ENCODE results near the gene KIF25. TPM values are rescaled to one million over a fixed set of nuclear protein-coding genes. Genes with fewer than 3 reads are reported as not detected.
A peak's percentile ranks its signal among the peaks of the same experiment; 100 is the strongest.

The KIF25 gene
- total and polyA plus RNA-seq, 7 experiments from 2014 or later = 0.86 TPM; not detected in 6

DNA sequence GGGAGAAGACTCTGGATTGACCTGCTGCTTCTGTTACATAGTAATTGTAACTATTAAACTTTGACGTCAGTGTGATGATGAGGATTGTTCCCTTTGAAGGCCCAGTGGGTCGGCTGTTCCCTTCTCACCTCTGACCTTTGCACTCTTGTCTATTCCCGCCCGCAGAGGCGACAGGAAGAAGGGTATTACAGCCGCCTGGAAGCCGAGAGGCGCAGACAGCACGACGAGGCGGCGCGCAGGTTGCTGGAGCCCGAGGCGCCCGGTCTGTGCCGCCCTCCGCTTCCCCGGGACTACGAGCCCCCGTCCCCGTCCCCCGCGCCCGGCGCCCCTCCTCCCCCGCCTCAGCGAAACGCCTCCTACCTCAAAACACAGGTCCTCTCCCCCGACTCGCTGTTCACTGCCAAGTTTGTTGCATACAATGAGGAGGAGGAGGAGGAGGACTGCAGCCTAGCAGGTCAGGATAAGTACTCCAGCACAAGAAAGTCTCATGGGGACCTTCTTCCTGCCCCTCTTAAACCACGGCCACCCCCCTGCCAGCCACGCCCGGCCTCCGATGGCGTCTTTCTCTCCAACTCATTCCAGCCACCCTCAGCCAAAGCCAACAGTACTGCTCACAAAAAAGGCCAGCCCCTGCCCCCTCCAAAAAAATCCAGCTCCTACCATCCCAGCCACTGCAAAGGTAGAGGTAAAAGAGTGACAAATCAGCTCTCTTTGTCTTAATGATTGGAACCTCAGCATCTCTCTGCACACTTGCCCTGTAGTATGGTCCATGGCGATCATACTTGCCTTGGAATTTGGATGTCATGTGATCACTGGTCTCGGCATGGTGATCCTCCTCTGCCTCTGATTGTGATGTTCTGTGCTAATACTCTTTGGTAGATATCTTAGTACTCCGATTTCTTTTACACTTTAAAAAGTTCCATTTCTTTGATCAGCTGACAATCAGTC, 31.6 kb upstream of the KIF25 start:
- ATAC-seq = no peak
- H3K4me3 ChIP-seq (ENCODE audit: low read length) = no peak overlapping the region
- Mint-ChIP-seq H3K36me3 (peaks cover 0 to 3% (median 0%) of the 10 kb centered on the region in 5 donors), H3K4me1 (peaks cover 0 to 4% (median 0%) of the 10 kb centered on the region in 7 donors), H3K27ac (peak overlapping the region in 2 of 9 donors; percentile 9 to 35), H3K27me3 (peaks cover 0 to 5% (median 0%) of the 10 kb centered on the region in 5 donors), H3K9me3 (no peaks in the 10 kb centered on the region), H3K4me3 (no peak overlapping the region)
- ChIA-PET CTCF (no interaction called here), POLR2A (no interaction called here)
- no peaks in the 10 kb centered on the region for H3K36me3 ChIP-seq (ENCODE audit: control insufficient read depth in 2 of 3, insufficient read depth in 3 of 3, low read length in 3 of 3)
- DNase-seq = no peak
- no peak overlapping the region for H3K27ac ChIP-seq (ENCODE audit: low read depth, low read length)
- H3K4me1 ChIP-seq (ENCODE audit: control insufficient read depth in 2 of 2, insufficient read depth in 2 of 2, low read length in 2 of 2) = no peaks in the 10 kb centered on the region
- intact Hi-C loops (cut with micrococcal nuclease) = no loop called here
- no peaks in the 10 kb centered on the region for H3K27me3 ChIP-seq (ENCODE audit: control insufficient read depth in 2 of 2, insufficient read depth in 2 of 2, low read length in 2 of 2)
- H3K9me3 ChIP-seq (ENCODE audit: control insufficient read depth in 2 of 3, low read length in 3 of 3) = no peaks in the 10 kb centered on the region

DNA sequence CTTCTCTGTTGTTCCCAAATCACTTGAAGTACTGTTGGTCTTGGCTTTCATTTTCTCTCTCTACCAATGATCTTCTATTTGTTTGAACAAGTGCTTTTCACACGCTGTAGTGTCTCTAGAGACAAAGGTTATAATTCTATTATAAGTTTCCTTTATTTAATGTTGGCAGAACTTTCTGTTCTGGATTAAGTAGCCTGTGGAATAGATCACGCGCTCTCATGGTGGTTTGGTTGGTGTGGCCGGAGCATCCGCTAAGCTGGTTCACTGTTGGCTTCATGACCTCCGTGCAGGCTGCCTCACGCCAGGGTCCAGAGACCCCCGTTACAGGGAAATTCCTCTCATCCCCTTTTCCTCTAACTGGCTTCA, 30.9 kb upstream of the KIF25 start:
- H3K36me3 Mint-ChIP-seq = peaks cover 0 to 3% (median 0%) of the 10 kb centered on the region in 5 donors
- ChIA-PET POLR2A (no interaction called here), CTCF (no interaction called here)
- ATAC-seq = no peak
- intact Hi-C loops (cut with micrococcal nuclease) = no loop called here
- H3K27ac Mint-ChIP-seq = peak overlapping the region in 1 of 9 donors; percentile 35
- H3K27me3 Mint-ChIP-seq = peaks cover 0 to 2% (median 0%) of the 10 kb centered on the region in 5 donors
- H3K36me3 ChIP-seq (ENCODE audit: control insufficient read depth in 2 of 3, insufficient read depth in 3 of 3, low read length in 3 of 3) = no peaks in the 10 kb centered on the region
- no peaks in the 10 kb centered on the region for H3K9me3 ChIP-seq (ENCODE audit: control insufficient read depth in 2 of 3, low read length in 3 of 3)
- H3K27me3 ChIP-seq (ENCODE audit: control insufficient read depth in 2 of 2, insufficient read depth in 2 of 2, low read length in 2 of 2) = no peaks in the 10 kb centered on the region
- H3K4me3 ChIP-seq (ENCODE audit: low read length) = no peak overlapping the region
- H3K27ac ChIP-seq (ENCODE audit: low read depth, low read length) = no peak overlapping the region
- no peaks in the 10 kb centered on the region for H3K4me1 ChIP-seq (ENCODE audit: control insufficient read depth in 2 of 2, insufficient read depth in 2 of 2, low read length in 2 of 2)
- DNase-seq = no peak
- H3K4me1 Mint-ChIP-seq = peaks cover 0 to 4% (median 0%) of the 10 kb centered on the region in 7 donors
- H3K9me3 Mint-ChIP-seq = no peaks in the 10 kb centered on the region
- no peak overlapping the region for H3K4me3 Mint-ChIP-seq

DNA sequence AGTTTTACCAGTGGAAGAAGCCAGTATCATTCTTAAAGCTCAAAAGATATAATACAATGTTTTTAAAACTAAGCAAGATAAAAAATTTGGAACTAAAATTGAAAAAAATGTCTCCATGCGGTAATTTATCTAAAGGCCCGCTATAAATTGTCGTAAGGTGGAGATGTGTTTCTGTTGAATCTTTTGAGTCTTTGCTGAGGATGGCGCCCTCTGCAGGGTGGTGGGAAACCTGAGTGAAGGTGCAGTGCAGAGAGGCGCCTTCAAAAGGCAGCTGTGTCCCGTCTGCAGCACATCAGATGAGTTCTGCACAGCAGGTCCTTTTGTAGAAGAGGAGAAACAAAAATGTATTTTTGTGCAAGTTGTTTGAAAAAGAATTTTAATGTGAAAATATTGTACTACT, 29.4 kb upstream of the KIF25 start:
- CTCF ChIA-PET = no interaction called here
- Mint-ChIP-seq H3K9me3 (no peaks in the 10 kb centered on the region), H3K27ac (no peak overlapping the region), H3K27me3 (no peaks in the 10 kb centered on the region), H3K36me3 (peaks cover 0 to 3% (median 0%) of the 10 kb centered on the region in 5 donors), H3K4me3 (no peak overlapping the region), H3K4me1 (peaks cover 0 to 4% (median 0%) of the 10 kb centered on the region in 7 donors)
- intact Hi-C loops (cut with micrococcal nuclease) = no loop called here
- H3K27me3 ChIP-seq (ENCODE audit: control insufficient read depth in 2 of 2, insufficient read depth in 2 of 2, low read length in 2 of 2) = no peaks in the 10 kb centered on the region
- H3K4me1 ChIP-seq (ENCODE audit: control insufficient read depth in 2 of 2, insufficient read depth in 2 of 2, low read length in 2 of 2) = no peaks in the 10 kb centered on the region
- DNase-seq (no peak), ATAC-seq (no peak)
- POLR2A ChIA-PET = no interaction called here
- no peak overlapping the region for H3K4me3 ChIP-seq (ENCODE audit: low read length)
- no peaks in the 10 kb centered on the region for H3K36me3 ChIP-seq (ENCODE audit: control insufficient read depth in 2 of 3, insufficient read depth in 3 of 3, low read length in 3 of 3)
- H3K9me3 ChIP-seq (ENCODE audit: control insufficient read depth in 2 of 3, low read length in 3 of 3) = no peaks in the 10 kb centered on the region
- H3K27ac ChIP-seq (ENCODE audit: low read depth, low read length) = no peak overlapping the region

DNA sequence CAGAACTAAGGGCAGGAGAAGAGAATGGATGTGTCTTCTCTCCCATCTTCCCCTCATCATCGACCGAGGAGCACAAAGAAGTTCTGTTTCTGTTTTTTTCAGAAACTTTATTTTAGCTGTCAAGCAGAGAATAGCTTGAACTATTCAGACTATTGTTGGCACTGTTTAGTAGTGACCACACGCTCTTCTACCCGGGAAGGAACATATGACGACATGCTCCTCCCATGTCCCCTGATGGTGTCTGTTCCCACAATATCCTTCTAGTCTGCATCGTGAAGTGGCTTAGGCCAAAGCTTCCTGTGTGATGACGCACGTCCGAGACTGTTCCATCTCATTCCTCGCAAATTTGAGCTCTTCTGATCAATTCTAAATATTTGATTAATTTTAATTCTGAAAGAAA, 27.2 kb upstream of the KIF25 start:
- peaks cover 0 to 3% (median 0%) of the 10 kb centered on the region in 5 donors for H3K36me3 Mint-ChIP-seq
- DNase-seq (no peak), ATAC-seq (no peak)
- H3K27ac Mint-ChIP-seq = no peak overlapping the region
- H3K4me1 Mint-ChIP-seq = no peaks in the 10 kb centered on the region
- intact Hi-C loops (cut with micrococcal nuclease) = no loop called here
- H3K9me3 Mint-ChIP-seq = no peaks in the 10 kb centered on the region
- no peak overlapping the region for H3K27ac ChIP-seq (ENCODE audit: low read depth, low read length)
- H3K4me3 Mint-ChIP-seq = no peak overlapping the region
- no peaks in the 10 kb centered on the region for H3K4me1 ChIP-seq (ENCODE audit: control insufficient read depth in 2 of 2, insufficient read depth in 2 of 2, low read length in 2 of 2)
- POLR2A ChIA-PET = no interaction called here
- H3K27me3 ChIP-seq (ENCODE audit: control insufficient read depth in 2 of 2, insufficient read depth in 2 of 2, low read length in 2 of 2) = no peaks in the 10 kb centered on the region
- H3K36me3 ChIP-seq (ENCODE audit: control insufficient read depth in 2 of 3, insufficient read depth in 3 of 3, low read length in 3 of 3) = no peaks in the 10 kb centered on the region
- no peak overlapping the region for H3K4me3 ChIP-seq (ENCODE audit: low read length)
- peaks cover 0 to 9% (median 4%) of the 10 kb centered on the region in 5 donors for H3K27me3 Mint-ChIP-seq
- H3K9me3 ChIP-seq (ENCODE audit: control insufficient read depth in 2 of 3, low read length in 3 of 3) = no peaks in the 10 kb centered on the region
- CTCF ChIA-PET = no interaction called here

- Mint-ChIP-seq H3K4me3 (no peak overlapping the region), H3K4me1 (no peaks in the 10 kb centered on the region), H3K9me3 (no peaks in the 10 kb centered on the region), H3K27me3 (peaks cover 0 to 16% (median 4%) of the 10 kb centered on the region in 5 donors), H3K27ac (no peak overlapping the region), H3K36me3 (peaks cover 0 to 3% (median 0%) of the 10 kb centered on the region in 5 donors)
- Histone ChIP-seq H3K27me3 (ENCODE audit: control insufficient read depth in 2 of 2, insufficient read depth in 2 of 2, low read length in 2 of 2) (no peaks in the 10 kb centered on the region), H3K4me3 (ENCODE audit: low read length) (no peak overlapping the region), H3K9me3 (ENCODE audit: control insufficient read depth in 2 of 3, low read length in 3 of 3) (no peaks in the 10 kb centered on the region), H3K4me1 (ENCODE audit: control insufficient read depth in 2 of 2, insufficient read depth in 2 of 2, low read length in 2 of 2) (no peaks in the 10 kb centered on the region), H3K27ac (ENCODE audit: low read depth, low read length) (no peak overlapping the region), H3K36me3 (ENCODE audit: control insufficient read depth in 2 of 3, insufficient read depth in 3 of 3, low read length in 3 of 3) (no peaks in the 10 kb centered on the region)
- CTCF ChIA-PET = no interaction called here
- intact Hi-C loops (cut with micrococcal nuclease) = no loop called here
- POLR2A ChIA-PET = no interaction called here
- no peak for DNase-seq
- no peak for ATAC-seq
Observed at GRCh38 chr6:167972193-167972592, 25.3 kb upstream of the KIF25 start.

GRCh38 chr6:167973148-167973885, 24.2 kb upstream of the KIF25 start:
- Histone ChIP-seq H3K9me3 (ENCODE audit: control insufficient read depth in 2 of 3, low read length in 3 of 3) (no peaks in the 10 kb centered on the region), H3K4me1 (ENCODE audit: control insufficient read depth in 2 of 2, insufficient read depth in 2 of 2, low read length in 2 of 2) (no peaks in the 10 kb centered on the region), H3K27me3 (ENCODE audit: control insufficient read depth in 2 of 2, insufficient read depth in 2 of 2, low read length in 2 of 2) (no peaks in the 10 kb centered on the region), H3K36me3 (ENCODE audit: control insufficient read depth in 2 of 3, insufficient read depth in 3 of 3, low read length in 3 of 3) (no peaks in the 10 kb centered on the region), H3K27ac (ENCODE audit: low read depth, low read length) (no peak overlapping the region), H3K4me3 (ENCODE audit: low read length) (no peak overlapping the region)
- no peak overlapping the region for H3K4me3 Mint-ChIP-seq
- peaks cover 0 to 2% (median 0%) of the 10 kb centered on the region in 11 donors for H3K9me3 Mint-ChIP-seq
- ATAC-seq = no peak
- no peak overlapping the region for H3K27ac Mint-ChIP-seq
- ChIA-PET POLR2A (no interaction called here), CTCF (no interaction called here)
- peaks cover 0 to 16% (median 4%) of the 10 kb centered on the region in 5 donors for H3K27me3 Mint-ChIP-seq
- H3K4me1 Mint-ChIP-seq = no peaks in the 10 kb centered on the region
- DNase-seq = no peak
- H3K36me3 Mint-ChIP-seq = no peaks in the 10 kb centered on the region
- intact Hi-C loops (cut with micrococcal nuclease) = no loop called here

Data from naive thymus-derived CD4-positive, alpha-beta T cell (primary cell).